GM21526 (cell line): ENCODE results near the gene OTOP3.

Experiments
- ATAC-seq: cut with Tn5 transposase; IDR thresholded peaks from one replicate; pipeline ENCODE4 v1.9.1; 2021; ENCODE audit warnings: moderate library complexity; ENCODE audit not compliant: unreplicated experiment, low FRiP score

The OTOP3 gene

GRCh38 chr17:74938194-74938950 lies 2.7 kb downstream of the OTOP3 start:
- no peak for ATAC-seq

GRCh38 chr17:74939534-74939933 lies 3.8 kb downstream of the OTOP3 start:
- no peak for ATAC-seq

DNA sequence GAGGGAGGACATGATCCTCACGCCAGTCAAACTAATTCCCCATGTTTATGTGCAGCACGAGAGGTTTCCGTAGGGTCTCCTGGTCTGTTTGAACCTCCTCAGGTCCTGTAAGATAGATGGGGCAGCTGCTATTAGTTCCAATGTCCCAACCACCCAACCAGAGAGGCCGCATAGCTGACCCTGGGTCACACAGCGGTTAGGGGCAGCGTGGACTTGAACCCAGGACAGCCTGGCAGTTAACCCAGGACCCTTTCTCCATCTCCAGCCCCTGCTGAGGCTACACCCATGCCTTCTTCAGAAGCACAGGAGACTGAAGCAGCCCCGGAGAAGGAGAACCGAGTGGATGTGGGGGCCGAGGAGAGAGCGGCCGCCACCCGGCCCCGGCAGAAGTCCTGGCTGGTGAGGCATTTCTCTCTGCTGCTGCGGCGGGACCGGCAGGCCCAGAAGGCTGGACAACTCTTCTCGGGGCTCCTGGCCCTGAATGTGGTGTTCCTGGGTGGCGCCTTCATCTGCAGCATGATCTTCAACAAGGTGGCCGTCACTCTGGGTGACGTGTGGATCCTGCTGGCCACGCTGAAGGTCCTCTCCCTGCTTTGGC lies 5.5 kb downstream of the OTOP3 start:
- no peak for ATAC-seq

- no peak for ATAC-seq
Observed at GRCh38 chr17:74943808-74944522, 8.3 kb downstream of the OTOP3 start.

DNA sequence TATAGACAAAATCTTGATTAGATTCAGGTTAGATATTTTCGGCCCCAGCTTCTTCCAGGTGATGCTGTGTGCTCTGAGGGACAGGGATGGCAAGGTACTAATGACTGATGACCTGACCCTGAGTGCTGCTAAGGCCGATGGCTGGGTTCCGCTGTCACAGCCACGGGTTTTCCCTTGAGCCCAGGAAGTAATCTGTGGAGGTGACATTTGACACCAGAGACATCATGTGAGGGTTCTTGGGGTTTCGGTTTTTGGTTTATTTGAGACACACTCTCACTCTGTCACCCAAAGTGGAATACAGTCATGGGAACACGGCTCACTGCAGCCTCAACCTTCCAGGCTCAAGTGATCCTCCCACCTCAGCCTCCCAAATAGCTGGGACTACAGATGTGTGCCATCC lies 9.8 kb downstream of the OTOP3 start:
- no peak for ATAC-seq

DNA sequence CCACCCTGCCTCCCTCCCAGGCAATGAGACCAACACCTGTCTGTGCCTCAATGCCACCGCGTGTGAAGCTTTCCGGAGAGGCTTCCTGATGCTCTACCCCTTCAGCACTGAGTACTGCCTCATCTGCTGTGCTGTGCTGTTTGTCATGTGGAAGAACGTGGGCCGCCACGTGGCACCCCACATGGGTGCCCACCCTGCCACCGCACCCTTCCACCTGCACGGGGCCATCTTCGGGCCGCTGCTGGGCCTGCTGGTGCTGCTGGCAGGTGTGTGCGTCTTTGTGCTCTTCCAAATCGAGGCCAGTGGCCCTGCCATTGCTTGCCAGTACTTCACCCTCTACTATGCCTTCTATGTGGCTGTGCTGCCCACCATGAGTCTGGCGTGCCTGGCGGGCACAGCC lies 10.9 kb downstream of the OTOP3 start:
- no peak for ATAC-seq

- ATAC-seq, result no peak
Observed at GRCh38 chr17:74947041-74947754, 11.5 kb downstream of the OTOP3 start.

DNA sequence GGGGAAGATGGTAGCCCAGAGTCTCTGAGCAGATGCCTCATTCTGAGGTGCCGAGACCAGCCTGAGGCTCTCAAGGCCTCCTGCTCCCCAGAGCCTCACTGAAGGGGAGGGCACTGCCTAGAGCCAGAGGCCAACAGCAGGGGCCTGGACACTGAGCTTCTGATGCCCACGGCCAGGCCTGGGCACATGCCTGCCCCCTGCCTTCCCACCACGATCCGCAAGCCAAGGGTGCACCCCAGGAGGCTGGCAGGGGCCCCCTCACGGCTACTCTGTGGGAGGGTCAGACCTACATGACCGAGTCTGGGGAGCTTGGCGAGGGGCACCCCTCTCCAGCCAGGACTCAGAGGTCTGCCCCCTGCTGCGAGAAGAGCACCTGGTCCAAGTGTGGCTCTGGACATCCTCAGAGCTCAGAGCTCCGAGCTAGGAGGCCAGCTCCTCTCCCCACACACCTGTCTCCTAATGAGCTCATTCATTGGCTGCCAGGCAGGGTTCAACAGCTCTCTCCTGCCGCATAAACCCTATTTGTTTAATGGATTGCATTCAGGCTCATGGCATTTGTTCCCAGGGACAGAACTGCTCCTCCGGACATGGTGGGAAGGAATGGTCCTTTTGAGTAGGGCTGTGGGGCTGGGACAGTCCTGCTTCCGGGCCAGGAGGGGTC lies 13.9 kb downstream of the OTOP3 start:
- ATAC-seq, result no peak

DNA sequence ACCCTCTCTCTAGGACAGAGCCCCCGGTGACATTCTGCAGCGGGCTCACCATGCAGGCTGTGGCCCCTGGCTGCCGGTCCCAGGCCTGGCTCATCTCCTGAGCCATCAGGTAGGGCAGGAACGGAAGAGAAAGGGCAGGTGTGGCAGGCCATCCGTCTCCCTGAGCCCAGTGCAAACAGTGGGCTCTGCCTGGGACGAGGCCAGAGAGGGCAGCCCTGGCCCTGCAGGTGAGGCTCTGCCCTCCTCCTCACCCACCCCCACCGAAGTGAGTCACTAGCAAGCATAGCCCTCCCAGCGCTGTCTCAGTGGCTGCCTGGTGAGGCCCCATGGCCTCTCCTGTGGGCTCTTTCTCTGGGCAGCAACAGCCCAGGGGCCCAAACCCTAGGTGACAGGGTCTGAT lies 14.5 kb downstream of the OTOP3 start:
- no peak for ATAC-seq

DNA sequence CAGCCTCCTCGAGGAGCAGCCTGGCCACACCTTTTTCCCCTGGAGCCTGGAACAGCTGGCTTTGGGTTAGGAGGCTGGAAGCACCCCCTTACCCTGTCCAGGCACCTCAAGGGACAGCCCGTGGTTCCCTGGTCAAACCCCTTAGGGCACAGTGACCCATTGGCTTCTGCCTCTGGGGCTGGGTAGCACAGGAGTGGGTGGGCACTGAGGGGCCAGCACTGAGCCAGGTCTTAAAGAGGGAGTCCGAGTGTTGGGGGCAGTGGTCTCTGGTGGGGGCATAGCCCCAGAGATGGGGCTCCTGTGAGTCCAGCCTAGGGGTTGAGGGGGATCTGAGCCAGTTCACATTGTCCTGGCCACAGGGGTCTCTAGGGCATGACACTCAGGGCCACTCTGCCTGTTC lies 15.4 kb downstream of the OTOP3 start:
- no peak for ATAC-seq

DNA sequence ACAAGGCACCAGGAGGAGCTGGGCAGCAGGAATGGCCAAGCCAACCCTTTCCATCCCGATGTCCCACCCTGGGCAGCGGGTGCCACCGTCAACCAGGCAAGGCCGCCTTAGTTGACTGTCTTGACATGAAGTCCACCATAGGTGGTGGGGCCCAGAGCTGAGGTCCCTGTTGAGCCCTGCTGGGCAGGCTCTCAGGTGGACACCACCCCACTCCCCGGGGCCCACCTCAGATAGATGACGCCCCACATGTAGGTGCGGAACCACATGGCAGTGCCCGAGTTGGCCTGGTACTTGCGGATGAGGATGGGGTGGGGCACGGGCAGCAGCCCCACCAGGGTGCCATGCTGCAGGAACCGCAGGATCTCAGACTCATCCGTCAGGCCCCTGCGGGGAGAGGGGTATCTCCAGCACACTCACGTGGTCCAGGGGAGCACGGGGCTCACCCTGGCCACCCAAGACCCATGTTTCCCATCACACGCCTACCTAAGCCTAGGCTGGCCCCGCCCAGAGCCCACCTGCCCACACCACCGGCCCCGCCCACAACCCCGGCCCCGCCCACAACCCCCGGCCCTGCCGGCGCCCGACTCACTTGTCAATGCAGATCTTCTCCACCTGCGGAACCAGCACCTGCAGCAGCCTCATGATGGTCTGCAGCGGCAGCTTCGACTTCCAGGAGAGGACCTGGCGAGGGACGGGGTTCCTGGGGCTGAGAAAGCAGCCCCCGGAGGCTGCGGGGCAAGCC lies 16.2 kb downstream of the OTOP3 start:
- ATAC-seq, result no peak

DNA sequence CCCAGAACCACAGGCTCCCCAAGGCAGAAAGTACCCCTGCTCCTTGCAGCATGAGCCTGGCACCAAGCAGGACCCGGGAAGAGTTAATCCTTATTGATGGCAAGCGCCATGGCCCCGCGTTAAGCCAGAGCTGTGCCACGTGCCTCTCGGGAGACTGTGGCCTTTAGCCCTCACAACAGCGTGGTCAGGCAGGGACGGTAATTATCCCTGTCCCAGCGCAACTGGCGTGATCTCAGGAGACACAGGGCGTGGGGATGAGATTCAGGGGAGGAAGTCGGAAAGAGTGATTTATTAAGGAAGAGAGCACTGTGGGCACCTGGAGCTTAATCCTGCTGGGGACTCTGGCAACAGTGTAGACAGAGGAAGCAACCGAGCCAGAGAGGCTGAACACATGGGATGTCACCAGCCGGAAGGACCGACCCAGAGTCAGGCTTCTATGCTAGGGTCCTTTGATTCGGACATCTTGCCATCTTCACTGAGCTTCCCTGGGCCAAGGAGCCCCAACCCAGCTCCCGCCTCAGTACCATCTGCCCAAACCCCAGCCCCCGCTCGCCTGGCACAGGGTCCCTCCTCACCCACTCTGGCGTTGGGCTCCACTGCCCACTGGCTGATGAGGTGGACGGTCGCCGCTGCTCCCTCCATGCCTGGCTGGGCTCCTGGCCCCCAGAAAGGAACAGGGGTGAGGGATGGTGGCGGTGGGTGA lies 16.9 kb downstream of the OTOP3 start:
- no peak for ATAC-seq

- ATAC-seq, result no peak
Observed at GRCh38 chr17:74953134-74953687, 17.5 kb downstream of the OTOP3 start.

DNA sequence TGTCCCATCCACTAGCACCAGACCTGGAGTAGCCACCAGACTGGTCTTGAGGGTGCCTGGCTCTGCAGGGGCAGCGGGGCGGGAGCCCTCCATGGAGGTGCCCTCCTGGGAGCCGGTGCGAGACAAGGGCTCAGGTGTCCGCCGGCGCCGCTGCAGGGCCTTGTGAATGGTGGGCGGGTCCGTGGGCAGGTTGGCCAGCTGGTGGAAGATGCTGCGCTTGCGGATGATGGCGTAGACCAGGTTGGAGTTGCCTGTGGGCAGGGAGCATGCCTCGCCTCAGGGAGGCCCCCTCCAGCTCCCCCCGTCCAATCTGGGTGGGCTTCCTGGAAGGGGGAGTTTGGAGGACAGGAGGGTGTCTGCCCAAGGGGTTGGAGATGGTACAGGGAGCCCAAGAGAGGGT lies 18.4 kb downstream of the OTOP3 start:
- ATAC-seq, result no peak

GRCh38 chr17:74954665-74955421 lies 19.1 kb downstream of the OTOP3 start:
- no peak for ATAC-seq

GRCh38 chr17:74956093-74956492 lies 20.4 kb downstream of the OTOP3 start:
- no peak for ATAC-seq

DNA sequence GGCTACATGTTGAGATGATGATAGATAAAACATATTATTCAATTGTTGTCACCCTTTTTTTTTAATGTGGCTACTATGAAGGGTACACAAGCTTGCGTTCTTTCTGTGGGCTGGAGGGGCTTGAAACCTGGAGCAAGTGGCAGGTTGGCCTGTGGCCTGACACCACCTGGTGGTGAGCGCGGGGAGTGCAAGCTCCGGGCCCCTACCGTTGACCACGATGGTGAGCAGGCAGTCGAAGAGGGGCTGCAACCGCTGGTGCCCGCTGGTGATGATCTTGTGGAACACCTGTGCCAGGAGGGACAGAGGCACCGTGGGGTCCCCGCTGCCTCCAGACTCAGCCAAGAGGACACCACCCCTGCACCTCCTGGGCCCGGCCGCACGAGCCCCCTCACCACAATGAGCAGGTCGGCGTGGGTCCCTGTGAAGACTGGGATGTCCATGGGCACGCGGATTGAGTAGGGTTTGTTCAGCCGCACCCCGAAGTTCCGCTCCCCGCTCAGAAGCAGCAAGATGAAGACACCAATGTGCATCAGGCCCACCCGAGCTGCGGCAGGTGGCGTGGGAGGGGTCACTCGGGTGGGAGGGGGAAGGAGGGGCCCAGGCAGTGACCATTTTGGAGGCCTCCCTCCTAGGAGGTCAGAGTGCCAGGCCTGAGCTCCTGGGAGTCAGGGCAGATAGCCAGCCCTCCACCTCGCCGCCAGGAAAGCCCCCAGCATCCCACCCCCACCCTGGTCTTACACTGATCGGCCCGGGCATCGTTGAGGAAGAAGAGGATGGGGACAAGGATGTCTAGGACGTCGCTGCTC lies 22.4 kb downstream of the OTOP3 start:
- no peak for ATAC-seq
